ENCODE measurements around the gene C16orf46. TPM values are rescaled to one million over a fixed set of nuclear protein-coding genes. Genes with fewer than 3 reads are reported as not detected.

Gene C16orf46
- total and polyA plus RNA-seq, 2 donors (not counting 3 experiments of a cell fraction or from before 2014, with no cell fraction given) = 0.26 TPM; not detected in 1

DNA sequence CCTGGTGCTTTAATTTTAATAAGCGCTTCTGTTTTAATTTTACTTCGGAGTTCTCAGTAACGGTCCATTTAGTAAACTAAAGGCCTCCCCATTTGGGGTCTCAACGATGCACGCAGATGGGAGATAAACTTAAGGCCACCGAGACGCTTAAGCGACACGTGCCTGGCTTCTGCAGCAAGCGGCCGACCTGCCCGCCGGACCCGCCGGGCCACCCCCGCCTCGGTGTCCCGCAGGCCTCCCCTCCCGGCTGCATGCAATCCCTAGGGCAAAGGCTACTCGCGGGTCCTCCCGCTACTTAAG is 18.6 kb upstream of the C16orf46 start:
- POLR2A ChIA-PET = no interaction called here
- TF ChIP-seq FOS (IDR thresholded peaks at IDR 0.05; ENCODE audit: borderline replicate concordance, insufficient read depth, low read length) = no peak
- TF ChIP-seq, protein P1, sequence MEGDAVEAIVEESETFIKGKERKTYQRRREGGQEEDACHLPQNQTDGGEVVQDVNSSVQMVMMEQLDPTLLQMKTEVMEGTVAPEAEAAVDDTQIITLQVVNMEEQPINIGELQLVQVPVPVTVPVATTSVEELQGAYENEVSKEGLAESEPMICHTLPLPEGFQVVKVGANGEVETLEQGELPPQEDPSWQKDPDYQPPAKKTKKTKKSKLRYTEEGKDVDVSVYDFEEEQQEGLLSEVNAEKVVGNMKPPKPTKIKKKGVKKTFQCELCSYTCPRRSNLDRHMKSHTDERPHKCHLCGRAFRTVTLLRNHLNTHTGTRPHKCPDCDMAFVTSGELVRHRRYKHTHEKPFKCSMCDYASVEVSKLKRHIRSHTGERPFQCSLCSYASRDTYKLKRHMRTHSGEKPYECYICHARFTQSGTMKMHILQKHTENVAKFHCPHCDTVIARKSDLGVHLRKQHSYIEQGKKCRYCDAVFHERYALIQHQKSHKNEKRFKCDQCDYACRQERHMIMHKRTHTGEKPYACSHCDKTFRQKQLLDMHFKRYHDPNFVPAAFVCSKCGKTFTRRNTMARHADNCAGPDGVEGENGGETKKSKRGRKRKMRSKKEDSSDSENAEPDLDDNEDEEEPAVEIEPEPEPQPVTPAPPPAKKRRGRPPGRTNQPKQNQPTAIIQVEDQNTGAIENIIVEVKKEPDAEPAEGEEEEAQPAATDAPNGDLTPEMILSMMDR (IDR thresholded peaks at IDR 0.05; ENCODE audit: extremely low read depth in 1 of 2, insufficient read depth in 1 of 2, low read depth in 1 of 2, low read length in 2 of 2) = no peak
- TF ChIP-seq MAX (IDR thresholded peaks at IDR 0.05; ENCODE audit: insufficient read depth, insufficient read length) = no peak
- no TSS peak for BruUV-seq (replicated peaks)
- intact Hi-C loops (cut with micrococcal nuclease) (loop anchor here (5.0 kb wide), 1 partner anchor 158 kb away; no protein-coding TSS in a partner anchor), dilution Hi-C loops (cut with MboI; ENCODE audit: extremely low pct_ligation_motif_present, low sequenced_read_pairs) (no loop called here)
- CTCF ChIA-PET = interaction anchor here (1.3 kb wide), 1 partner anchor 60 kb away, joined by 9 read pairs; the partner anchor contains the start of gene ATMIN
- FAIRE-seq (no peak), DNase-seq (ENCODE audit: low read depth, low spot score) (no peak)
- no peaks in the 10 kb centered on the region for H3K36me3 ChIP-seq (ENCODE audit: control insufficient read depth in 2 of 2, extremely low read depth in 1 of 2, insufficient read depth in 2 of 2, low read length in 2 of 2)
- peaks cover 7% of the 10 kb centered on the region for H3K4me1 ChIP-seq (ENCODE audit: control insufficient read depth, extremely low read depth, insufficient read depth, low read length)
- peak overlapping the region; percentile 74 for H3K4me2 ChIP-seq (ENCODE audit: insufficient read depth, low read length)
- no peaks in the 10 kb centered on the region for H3K9me3 ChIP-seq (replicated peaks; ENCODE audit: control insufficient read depth, insufficient read depth, low read length)
- no peaks in the 10 kb centered on the region for H4K20me1 ChIP-seq (replicated peaks; ENCODE audit: control insufficient read depth, extremely low read depth, insufficient read depth, low read length)
- H3K4me3 ChIP-seq (replicated peaks in 1 of 3; ENCODE audit: insufficient read depth in 1 of 3, low read depth in 1 of 3, low read length in 3 of 3) = peak overlapping the region; percentile 49 to 80 (median 60)
- peaks cover 21% of the 10 kb centered on the region for H3K79me2 ChIP-seq (ENCODE audit: control insufficient read depth, insufficient read depth, low read length)
- H2AFZ ChIP-seq (ENCODE audit: low read depth, low read length) = peak overlapping the region; percentile 33
- no peaks in the 10 kb centered on the region for H3K9me1 ChIP-seq (replicated peaks; ENCODE audit: control insufficient read depth, extremely low read depth, insufficient read depth, low read length)
- peak overlapping the region; percentile 0 for H3K27ac ChIP-seq (ENCODE audit: insufficient read depth, low read depth, low read length)
- H3K9ac ChIP-seq (replicated peaks; ENCODE audit: extremely low read depth, insufficient read depth, low read length) = peak overlapping the region; percentile 30
- H3K27me3 ChIP-seq (ENCODE audit: control insufficient read depth in 2 of 2, insufficient read depth in 2 of 2, low read length in 2 of 2) = peaks cover 0 to 4% of the 10 kb centered on the region in 2 experiments

DNA sequence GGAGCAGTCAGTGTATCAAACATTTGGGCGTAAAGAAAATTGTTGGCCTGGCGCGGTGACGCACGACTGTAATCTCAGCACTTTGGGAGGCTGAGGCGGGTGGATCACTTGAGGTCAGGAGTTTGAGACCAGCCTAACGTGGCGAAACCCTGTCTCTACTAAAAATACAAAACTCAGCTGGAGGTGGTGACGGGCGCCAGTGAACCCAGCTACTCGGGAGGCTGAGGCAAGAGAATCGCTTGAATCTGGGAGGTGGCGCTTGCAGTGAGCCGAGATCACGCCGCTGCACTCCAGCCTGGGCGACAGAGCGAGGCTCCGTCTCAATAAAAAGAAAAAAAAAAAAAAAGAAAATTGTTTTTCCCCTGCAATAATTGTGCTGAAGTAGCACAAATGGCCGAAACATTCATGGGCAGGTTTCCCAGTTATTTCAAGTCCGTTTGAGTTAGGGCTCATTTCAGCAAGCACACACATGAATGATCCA is 17.8 kb upstream of the C16orf46 start:
- H3K4me3 ChIP-seq (replicated peaks in 1 of 3; ENCODE audit: insufficient read depth in 1 of 3, low read depth in 1 of 3, low read length in 3 of 3) = peak overlapping the region in 1 of 3 experiments; percentile 80
- dilution Hi-C loops (cut with MboI; ENCODE audit: extremely low pct_ligation_motif_present, low sequenced_read_pairs) = no loop called here
- FAIRE-seq (no peak), DNase-seq (ENCODE audit: low read depth, low spot score) (no peak)
- H3K9me1 ChIP-seq (replicated peaks; ENCODE audit: control insufficient read depth, extremely low read depth, insufficient read depth, low read length) = no peaks in the 10 kb centered on the region
- intact Hi-C loops (cut with micrococcal nuclease) = loop anchor here (5.0 kb wide), 1 partner anchor 158 kb away; no protein-coding TSS in a partner anchor
- no peaks in the 10 kb centered on the region for H3K9me3 ChIP-seq (replicated peaks; ENCODE audit: control insufficient read depth, insufficient read depth, low read length)
- H3K4me2 ChIP-seq (ENCODE audit: insufficient read depth, low read length) = peak overlapping the region; percentile 74
- no peaks in the 10 kb centered on the region for H4K20me1 ChIP-seq (replicated peaks; ENCODE audit: control insufficient read depth, extremely low read depth, insufficient read depth, low read length)
- no peak overlapping the region for H2AFZ ChIP-seq (ENCODE audit: low read depth, low read length)
- TF ChIP-seq MYC (IDR thresholded peaks at IDR 0.05; ENCODE audit: low read depth, low read length) = no peak
- TF ChIP-seq, protein P1 (IDR thresholded peaks at IDR 0.05; ENCODE audit: extremely low read depth in 1 of 2, insufficient read depth in 1 of 2, low read depth in 1 of 2, low read length in 2 of 2) = no peak
- TF ChIP-seq EZH2 (IDR thresholded peaks at IDR 0.05; ENCODE audit: borderline replicate concordance, low read depth, low read length, severe bottlenecking) = no peak
- no peak for TF ChIP-seq GATA2 (IDR thresholded peaks at IDR 0.05; ENCODE audit: insufficient read depth, insufficient read length, low read depth, low read length)
- no peak for TF ChIP-seq POLR2A (IDR thresholded peaks at IDR 0.05; ENCODE audit: low read depth, low read length)
- no peak for TF ChIP-seq POLR2AphosphoS5 (IDR thresholded peaks at IDR 0.05; ENCODE audit: insufficient read depth, low read depth, low read length)
- no peak for TF ChIP-seq JUN (IDR thresholded peaks at IDR 0.05; ENCODE audit: borderline replicate concordance, insufficient read depth, insufficient read length, low read depth)
- no peak for TF ChIP-seq MAX (IDR thresholded peaks at IDR 0.05; ENCODE audit: insufficient read depth, insufficient read length)
- no peak for TF ChIP-seq FOS (IDR thresholded peaks at IDR 0.05; ENCODE audit: borderline replicate concordance, insufficient read depth, low read length)
- H3K4me1 ChIP-seq (ENCODE audit: control insufficient read depth, extremely low read depth, insufficient read depth, low read length) = peaks cover 7% of the 10 kb centered on the region
- CTCF ChIA-PET = interaction anchor here (1.0 to 1.3 kb wide), 2 partner anchors 18 to 59 kb away, joined by 3 to 9 read pairs; partner anchors contain the start of genes ATMIN and C16orf46
- H3K36me3 ChIP-seq (ENCODE audit: control insufficient read depth in 2 of 2, extremely low read depth in 1 of 2, insufficient read depth in 2 of 2, low read length in 2 of 2) = no peaks in the 10 kb centered on the region
- peak overlapping the region; percentile 30 for H3K9ac ChIP-seq (replicated peaks; ENCODE audit: extremely low read depth, insufficient read depth, low read length)
- POLR2A ChIA-PET = no interaction called here
- BruUV-seq (replicated peaks) = no TSS peak
- peaks cover 23% of the 10 kb centered on the region for H3K79me2 ChIP-seq (ENCODE audit: control insufficient read depth, insufficient read depth, low read length)
- peaks cover 0 to 1% of the 10 kb centered on the region in 2 experiments for H3K27me3 ChIP-seq (ENCODE audit: control insufficient read depth in 2 of 2, insufficient read depth in 2 of 2, low read length in 2 of 2)
- no peak overlapping the region for H3K27ac ChIP-seq (ENCODE audit: insufficient read depth, low read depth, low read length)

All from endothelial cell of umbilical vein (primary cell).